HG02571 (cell line): ENCODE measurements around the gene FHIP2A.
"Not testable (repeated sequence)": the region's sequence is repeated elsewhere in the genome, so short reads cannot be mapped to it uniquely, and the experiment has no call there.

Experiments used
- ATAC-seq: cut with Tn5 transposase; IDR thresholded peaks from one replicate; pipeline ENCODE4 v1.9.1; 2021; ENCODE audit warnings: mild to moderate bottlenecking, moderate library complexity; ENCODE audit not compliant: unreplicated experiment

FHIP2A gene, protein sequence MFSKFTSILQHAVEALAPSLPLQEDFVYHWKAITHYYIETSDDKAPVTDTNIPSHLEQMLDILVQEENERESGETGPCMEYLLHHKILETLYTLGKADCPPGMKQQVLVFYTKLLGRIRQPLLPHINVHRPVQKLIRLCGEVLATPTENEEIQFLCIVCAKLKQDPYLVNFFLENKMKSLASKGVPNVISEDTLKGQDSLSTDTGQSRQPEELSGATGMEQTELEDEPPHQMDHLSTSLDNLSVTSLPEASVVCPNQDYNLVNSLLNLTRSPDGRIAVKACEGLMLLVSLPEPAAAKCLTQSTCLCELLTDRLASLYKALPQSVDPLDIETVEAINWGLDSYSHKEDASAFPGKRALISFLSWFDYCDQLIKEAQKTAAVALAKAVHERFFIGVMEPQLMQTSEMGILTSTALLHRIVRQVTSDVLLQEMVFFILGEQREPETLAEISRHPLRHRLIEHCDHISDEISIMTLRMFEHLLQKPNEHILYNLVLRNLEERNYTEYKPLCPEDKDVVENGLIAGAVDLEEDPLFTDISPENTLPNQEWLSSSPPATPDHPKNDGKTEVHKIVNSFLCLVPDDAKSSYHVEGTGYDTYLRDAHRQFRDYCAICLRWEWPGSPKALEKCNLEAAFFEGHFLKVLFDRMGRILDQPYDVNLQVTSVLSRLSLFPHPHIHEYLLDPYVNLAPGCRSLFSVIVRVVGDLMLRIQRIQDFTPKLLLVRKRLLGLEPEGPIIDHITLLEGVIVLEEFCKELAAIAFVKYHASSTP

DNA sequence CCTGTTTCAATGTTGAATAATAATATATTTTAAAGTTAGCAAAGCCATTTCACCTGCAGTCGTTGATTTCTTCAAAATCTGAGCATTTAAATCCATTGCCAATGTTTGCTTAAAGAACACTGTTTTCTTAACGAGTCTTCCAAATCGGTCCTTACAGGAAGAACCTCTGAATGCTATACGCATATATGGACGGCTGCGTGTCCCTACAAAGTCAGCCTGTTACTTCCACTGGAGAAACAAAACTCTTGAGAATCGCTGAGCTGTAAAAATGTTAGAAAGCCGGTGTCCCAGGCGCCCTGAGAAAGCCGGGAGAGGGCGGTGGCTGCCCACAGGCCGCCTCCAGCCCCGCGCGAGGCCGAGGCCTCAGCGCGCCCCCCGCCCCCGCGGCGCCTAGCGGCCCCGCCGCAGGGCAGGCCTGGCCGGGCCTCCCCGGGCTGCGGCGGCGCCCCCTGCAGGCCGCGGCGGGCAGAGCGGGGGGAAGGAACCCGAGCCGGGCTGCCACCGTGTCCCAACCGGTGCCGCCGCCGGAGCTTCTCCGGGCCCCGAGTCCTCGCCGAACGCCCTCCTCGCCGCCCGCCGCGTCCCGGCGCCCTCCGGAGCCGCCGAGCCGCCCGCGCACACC is at the start of gene FHIP2A:
TSS of gene FHIP2A (plus strand) at position 488 of the 622 bp plus-strand sequence. CDS start 299 bp downstream, outside the sequence.
- peak; percentile 74 for ATAC-seq

DNA sequence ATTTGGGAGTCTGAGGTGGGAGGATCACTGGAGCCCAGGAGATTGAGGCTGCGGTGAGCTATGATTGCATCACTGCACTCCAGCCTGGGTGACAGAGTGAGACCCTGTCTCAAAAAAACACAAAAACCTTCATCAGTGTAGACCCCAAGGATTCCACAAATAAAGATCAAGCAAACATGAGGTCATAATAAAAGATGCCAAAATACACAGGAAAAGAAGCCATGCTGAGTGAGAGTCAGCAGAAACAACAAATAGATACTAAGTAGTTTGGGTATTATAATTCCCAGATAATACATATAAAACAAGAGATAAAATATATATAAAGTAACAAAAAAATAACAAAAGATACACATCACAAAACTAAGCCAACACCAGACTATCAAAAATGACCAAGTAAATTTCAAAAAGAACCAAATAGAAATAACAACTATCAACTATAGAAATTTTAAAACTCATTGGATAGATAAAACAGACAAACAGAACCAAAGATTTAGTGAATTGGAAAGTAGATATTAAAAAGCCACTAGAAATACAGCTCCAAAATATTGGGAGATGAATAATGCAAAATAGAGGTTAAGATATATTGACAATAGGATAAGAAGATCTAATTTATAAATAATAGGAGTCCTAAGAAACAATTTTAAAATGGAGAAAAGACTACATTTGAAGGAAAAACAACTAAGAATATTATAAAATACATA is 48.9 kb upstream of the FHIP2A start:
- no peak for ATAC-seq

DNA sequence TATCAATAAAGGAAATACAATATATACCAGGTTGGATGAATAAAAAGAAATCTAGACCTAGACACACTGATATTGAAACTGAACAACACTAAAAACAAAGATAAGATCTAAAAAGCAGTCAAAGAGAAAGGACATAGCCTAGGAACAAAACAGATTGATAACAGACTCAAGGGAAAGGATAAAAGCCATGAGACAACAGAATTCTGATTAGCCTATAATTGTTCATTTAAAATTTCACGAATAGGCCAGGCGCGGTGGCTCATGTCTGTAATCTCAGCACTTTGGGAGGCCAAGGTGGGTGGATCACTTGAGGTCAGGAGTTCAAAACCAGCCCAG is 48.4 kb upstream of the FHIP2A start:
- no peak for ATAC-seq

DNA sequence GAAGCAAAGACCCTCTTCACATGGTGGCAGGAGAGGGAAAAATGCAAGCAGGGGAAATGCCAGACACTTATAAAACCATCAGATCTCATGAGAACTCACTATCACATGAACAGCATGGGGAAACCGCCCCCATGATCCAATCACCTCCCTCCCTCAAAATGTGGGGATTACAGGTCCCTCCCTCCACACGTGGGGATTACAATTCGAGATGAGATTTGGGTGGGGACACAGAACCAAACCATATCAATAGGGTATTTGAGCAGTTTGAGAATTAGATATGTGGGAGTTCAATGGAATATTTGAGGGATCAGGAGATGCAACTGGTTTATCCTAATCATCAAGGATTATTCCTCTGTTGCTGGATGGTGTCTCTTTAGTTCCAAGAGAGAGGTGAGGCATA is 46.5 kb upstream of the FHIP2A start:
- ATAC-seq, result not testable (repeated sequence)

DNA sequence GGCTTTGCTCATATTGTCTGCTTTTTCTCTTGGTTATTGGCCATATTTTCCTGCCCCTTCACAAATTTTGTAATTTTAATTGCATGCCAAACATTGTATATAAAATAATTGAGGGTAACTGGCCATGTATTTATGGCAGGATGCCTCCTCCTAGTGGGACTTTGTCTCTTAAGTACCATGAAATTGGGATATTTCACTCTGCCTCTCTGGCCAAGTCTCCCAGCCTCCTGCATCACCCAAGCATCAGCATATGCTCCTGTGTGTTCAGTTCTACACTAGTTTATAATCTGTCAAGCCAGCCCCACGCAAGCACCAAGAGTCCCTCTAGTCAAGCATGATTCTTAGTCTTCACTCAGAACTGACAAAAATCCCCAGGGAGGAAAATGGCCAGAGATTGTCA is 44.2 kb upstream of the FHIP2A start:
- ATAC-seq, result no peak

DNA sequence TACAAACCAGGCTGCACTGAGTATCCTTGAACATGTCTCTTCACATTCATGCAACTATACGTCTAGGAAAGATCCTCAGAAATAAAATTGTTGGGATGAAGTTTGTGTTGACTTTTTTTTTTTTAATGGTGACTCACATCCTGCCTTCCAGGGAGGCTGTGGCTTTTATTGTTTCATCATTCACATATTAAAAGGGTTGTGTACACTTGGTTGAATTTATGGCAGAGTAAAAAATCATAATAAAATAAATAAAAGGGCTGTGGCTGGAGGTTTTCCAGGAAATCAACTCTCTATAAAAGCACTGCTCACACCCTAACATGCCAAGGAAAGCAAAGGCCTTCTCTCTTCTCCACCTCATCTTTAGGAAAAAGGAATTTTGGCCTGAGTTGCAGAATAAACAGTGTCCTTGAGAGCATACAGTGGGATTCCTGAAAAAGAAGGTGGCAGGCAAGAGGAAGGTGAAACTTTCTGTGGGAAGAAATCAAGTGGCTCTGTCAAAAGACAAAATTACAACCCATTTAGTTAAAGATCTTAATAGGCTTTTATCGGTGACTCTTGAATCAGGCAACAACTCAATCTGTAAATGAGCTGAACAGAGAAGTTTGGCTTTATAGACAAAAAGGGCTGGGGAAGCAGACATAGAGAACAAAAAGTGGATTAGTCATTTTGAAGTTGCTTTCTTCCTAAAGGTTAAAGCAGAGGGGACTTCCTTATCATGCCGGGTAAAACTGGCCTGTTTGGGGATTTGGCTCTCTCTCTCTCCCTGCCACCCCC is 41.6 kb upstream of the FHIP2A start:
- no peak for ATAC-seq

DNA sequence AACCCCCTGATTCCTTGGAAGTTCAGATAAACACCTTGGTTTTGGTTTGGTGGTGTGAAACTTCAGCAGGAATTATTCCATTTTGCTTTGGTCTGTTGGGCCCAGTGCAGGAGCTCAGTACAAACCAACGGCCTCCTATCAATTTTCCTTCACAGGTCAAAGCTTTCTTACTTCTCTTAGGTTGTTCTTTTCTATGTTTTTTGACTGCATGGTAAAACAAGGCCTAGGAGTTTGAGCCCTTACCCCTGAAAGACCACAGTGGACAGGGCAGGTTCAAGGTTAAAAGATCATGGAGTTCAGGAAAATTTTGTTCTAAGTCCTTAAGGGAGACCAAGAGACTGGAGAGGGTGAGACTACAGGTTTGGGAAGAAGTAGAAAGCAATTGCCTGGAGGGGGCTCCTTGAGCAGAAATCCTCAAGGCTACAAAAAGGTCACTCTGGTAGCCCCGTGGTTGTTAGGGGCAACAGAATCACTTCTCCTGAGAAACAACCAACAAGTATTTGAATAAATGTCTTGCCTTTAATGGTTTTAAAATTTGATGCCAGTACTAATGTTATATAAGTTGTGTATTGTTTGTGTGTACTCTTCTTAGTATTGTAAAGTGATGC is 40.9 kb upstream of the FHIP2A start:
- ATAC-seq, result no peak

DNA sequence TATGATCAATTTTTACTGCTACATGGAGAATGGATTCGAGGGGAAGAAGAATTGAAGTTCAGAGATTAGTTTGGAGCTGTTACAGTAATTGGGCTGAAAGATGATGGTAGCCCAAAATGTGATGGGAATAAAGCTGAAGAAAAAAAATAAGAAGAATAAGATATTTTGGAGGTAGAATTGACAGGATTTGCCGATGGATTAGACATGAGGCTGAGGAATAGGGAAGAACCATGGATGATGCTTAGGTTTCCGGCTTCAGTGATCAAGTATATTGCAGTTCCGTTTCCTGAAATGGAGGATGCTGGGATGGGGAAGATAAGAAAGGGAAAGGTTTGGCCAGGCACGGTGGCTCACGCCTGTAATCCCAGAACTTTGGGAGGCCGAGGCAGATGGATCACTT is 38.9 kb upstream of the FHIP2A start:
- no peak for ATAC-seq

DNA sequence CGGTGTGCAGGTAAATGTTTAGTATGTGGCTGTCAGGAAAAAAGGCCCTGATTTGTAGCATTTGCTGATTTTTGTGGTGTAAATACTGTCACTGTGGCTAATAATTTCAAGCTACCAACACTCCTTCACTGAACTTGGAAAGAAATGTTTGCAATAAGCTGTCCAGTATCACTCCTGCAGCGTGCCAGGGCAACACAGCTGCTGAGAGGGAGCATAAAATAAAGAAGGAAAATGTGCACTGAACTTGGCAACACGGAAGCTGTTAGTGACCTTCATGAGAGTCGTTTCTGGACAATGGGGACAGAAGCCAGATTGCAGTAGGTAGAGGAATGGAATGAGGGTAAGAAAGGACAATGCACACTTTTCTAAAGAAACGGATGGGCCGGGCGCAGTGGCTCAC is 37.9 kb upstream of the FHIP2A start:
- ATAC-seq, result no peak

DNA sequence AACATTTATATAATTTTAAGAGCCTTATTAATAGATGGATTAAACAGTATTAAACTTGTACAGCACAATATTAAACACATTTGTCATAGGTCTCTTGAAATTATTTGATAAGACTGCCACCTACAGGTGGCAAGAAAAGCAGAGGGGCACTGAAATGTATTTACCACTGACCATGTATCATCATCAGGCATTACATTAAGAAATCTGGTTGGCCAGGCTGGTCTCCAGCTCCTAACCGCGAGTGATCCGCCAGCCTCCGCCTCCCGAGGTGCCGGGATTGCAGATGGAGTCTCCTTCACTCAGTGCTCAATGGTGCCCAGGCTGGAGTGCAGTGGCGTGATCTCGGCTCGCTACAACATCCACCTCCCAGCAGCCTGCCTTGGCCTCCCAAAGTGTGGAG is 35.1 kb upstream of the FHIP2A start:
- not testable (repeated sequence) for ATAC-seq

DNA sequence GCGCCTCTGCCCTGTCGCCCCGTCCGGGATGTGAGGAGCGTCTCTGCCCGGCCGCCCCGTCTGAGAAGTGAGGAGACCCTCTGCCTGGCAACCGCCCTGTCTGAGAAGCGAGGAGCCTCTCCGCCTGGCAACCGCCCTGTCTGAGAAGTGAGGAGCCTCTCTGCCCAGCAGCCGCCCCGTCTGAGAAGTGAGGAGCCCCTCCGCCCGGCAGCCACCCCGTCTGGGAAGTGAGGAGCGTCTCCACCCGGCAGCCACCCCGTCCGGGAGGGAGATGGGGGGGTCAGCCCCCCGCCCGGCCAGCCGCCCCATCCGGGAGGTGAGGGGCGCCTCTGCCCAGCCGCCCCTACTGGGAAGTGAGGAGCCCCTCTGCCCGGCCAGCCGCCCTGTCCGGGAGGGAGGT is 34.4 kb upstream of the FHIP2A start:
- ATAC-seq, result not testable (repeated sequence)

DNA sequence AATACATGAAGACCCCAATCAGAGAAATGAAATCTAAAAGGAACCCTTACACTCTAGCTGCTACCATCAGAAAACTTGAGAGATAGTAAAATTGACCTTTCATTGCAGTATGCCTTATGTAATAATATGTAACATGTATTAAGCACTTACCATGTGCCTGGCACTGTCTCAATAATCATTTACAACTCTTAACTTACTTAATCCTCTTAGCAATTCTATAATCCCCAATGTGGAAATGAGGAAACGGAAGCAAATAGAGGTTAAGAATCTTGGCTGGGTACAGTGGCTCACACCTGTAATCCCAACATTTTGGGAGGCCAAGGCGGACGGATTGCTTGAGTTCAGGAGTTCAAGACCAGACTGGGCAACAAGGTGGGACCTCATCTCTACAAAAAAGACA is 29.8 kb upstream of the FHIP2A start:
- ATAC-seq, result no peak

DNA sequence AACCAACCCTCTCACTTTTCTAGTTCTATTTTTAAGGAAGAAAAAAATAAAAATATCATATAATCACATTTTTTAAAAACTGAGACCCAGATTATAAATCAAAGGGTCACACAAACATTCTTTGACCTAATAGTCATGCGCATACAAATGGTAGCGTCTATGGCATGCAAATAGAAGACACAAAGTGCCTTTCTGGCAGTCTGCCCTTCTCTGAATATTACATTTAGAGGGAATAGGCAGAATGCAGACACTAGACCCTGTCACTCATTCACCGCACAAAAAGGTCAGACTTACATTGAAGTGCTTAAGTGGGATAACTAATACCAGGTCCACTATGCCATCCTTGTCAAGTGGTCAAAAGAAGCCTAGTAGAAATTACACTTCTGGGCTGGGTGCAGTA is 26.5 kb upstream of the FHIP2A start:
- ATAC-seq, result no peak

DNA sequence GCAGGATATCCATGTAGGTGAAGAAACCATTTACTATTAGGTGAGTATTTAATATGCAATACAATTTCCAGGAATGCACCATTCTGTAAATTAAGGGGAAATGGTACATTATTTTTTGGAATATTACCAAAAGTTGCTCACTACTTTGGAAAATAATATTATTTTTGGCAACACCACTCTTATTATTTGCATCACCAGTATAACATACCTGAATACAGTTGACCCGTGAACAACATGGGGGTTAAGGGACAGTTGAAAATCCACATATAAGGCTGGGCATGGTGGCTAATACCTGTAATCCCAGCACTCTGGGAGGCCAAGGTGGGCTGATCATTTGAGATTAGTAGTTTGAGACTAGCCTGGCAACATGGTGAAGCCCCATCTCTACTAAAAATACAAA is 21.2 kb upstream of the FHIP2A start:
- no peak for ATAC-seq

DNA sequence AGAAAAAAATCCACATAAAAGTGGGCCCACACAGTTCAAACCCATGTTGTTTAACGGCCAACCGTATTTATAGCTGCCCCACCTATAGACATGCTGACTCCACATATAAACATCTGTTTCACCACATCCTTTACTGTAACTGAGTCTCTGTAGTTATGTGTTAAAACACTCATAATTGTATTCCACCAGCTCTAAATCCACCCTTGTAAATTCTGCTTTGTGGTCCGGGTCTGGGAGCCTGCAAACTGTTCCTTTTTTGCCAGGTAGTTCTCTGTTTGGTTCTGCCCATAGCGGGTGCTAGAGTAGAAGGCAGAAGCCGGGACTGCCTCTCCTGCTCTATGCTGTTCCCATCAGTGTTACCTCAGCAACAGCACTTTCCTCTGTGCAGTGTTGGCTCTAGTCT is 20.2 kb upstream of the FHIP2A start:
- ATAC-seq, result no peak

DNA sequence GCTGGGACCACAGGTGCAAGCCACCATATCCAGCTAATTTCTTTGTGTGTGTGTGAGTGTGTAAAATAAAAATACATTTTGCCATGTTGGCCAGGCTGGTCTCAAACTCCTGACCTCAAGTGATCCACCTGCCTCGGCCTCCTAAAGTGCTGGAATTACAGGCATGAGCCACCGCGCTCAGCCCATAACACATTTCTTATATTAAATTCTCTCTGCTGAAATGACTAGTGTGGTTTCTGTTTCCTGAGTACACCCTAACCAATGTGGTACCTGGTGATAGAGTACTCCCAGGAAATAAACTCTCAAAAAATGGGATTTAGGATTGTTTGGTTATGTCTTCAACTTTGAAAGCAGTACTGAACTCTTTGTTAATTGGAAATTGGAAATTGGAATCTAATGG is 19.4 kb upstream of the FHIP2A start:
- ATAC-seq, result no peak

DNA sequence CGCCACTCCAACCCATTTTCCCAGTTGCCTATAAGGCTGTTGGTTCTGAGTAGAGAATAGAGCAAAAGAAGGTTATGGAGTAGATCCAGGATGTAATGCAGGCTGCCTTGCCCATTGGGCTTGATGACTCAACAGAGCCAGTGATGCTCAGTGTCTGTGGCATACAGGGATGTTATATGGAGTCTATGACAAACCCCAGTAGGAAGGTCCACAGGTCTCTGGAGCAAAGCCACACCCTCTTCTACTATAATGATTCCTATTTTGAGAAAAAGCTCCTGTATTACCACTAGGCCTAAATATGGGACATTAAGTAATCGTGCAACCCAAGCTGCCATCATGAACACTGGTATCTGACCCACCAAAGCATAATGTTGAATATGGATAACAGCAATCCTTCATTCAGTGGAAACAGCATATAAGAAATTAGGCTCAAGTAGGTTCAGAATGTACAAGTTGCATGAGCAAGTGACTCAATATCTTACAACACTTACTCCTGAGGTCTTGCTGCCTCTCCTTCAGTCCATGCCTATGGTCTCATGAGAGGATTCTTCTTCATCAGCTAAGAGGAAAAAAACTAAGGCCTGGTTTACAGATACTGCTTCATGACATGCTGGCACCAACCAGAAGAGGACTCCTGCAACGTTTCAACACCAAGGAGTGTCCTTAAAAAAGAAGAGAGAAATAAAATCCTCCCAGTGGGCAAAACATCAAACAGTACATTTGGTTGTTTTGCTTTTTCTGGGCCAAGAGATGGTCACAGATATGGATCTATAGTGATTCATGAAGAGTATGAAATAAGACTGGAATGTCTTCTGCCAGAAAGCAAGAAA is 14.8 kb upstream of the FHIP2A start:
- ATAC-seq, result no peak

DNA sequence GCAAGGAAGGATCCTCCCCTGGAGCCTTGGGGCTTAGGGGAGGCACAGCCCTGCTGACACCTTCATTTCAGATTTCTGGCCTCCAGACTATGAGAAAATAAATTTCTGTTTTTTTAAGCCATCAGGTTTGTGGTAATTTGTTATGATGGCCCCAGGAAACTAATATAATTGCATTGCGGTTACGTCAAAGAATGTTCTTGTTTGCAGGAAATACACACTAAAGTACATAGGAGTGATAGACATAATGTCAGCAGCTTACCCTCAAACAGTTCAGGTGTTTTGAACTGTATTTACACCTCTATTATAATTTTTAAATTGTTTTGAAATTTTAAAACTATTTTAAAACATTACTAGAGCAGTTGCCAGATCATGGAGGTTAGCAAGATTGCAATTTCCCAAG is 12.6 kb upstream of the FHIP2A start:
- no peak for ATAC-seq

DNA sequence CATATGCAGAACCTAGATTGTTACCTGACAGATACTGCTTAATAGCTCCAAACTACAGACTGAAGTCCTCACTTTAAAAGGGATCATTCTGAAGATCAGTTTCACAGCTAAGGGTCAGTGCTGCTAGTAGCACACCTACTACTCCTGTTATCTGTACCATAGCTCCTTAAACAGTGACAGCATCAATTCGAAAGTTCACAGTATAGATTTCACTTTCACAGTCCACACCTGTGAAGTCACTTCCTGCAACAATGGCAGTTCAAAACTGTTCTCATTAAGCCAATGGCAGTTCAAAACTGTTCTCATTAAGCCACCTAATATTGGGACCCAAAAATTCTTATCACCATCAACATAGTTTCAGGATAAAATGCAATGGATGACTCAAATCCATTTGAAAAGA is 10.7 kb upstream of the FHIP2A start:
- peak; percentile 99 for ATAC-seq
